ENCODE measurements around the gene ACTR1B. TPM values are rescaled to one million over a fixed set of nuclear protein-coding genes. Genes with fewer than 3 reads are reported as not detected.
"Not testable (repeated sequence)": the region's sequence is repeated elsewhere in the genome, so short reads cannot be mapped to it uniquely, and the experiment has no call there.

Gene ACTR1B
- total RNA-seq, 2 experiments from 2014 or later, result 68.2 to 71.2 TPM

DNA sequence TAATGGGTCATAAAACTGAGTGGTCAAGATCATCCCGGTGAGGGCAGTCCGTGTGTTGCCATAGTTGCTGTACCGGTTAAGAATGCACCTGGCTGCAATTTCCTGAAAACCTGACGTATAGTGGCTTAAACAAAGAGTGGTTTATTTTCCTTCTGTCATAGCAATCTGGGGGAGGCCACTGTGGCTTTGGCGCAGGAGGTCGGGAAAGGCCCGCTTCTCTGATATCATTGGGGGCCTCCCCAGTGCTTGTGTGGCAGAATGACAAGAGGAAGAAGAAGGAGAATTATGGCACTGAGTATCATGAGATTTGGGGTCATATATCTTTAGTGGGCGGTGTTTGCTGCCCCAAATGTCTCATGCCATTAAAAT, 10.1 kb upstream of the ACTR1B start:
- BruUV-seq (replicated peaks), result no TSS peak
- no peak overlapping the region for H3K27ac ChIP-seq (ENCODE audit: low read depth, low read length, poor library complexity, severe bottlenecking)
- H3K4me2 ChIP-seq (ENCODE audit: low read length), result no peak overlapping the region
- no peak for TF ChIP-seq EZH2phosphoT487 (IDR thresholded peaks at IDR 0.05; ENCODE audit: borderline replicate concordance, low read depth, low read length)
- TF ChIP-seq, protein P1, sequence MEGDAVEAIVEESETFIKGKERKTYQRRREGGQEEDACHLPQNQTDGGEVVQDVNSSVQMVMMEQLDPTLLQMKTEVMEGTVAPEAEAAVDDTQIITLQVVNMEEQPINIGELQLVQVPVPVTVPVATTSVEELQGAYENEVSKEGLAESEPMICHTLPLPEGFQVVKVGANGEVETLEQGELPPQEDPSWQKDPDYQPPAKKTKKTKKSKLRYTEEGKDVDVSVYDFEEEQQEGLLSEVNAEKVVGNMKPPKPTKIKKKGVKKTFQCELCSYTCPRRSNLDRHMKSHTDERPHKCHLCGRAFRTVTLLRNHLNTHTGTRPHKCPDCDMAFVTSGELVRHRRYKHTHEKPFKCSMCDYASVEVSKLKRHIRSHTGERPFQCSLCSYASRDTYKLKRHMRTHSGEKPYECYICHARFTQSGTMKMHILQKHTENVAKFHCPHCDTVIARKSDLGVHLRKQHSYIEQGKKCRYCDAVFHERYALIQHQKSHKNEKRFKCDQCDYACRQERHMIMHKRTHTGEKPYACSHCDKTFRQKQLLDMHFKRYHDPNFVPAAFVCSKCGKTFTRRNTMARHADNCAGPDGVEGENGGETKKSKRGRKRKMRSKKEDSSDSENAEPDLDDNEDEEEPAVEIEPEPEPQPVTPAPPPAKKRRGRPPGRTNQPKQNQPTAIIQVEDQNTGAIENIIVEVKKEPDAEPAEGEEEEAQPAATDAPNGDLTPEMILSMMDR (conservative IDR thresholded peaks at IDR 0.05; ENCODE audit: low read length), result no peak
- H2AFZ ChIP-seq (ENCODE audit: low read length), result no peak overlapping the region
- no peaks in the 10 kb centered on the region for H3K9me3 ChIP-seq (ENCODE audit: low read length)
- no peaks in the 10 kb centered on the region for H3K36me3 ChIP-seq (ENCODE audit: insufficient read depth, low read length)
- H3K4me3 ChIP-seq (ENCODE audit: low read depth, low read length, poor library complexity, severe bottlenecking), result no peak overlapping the region
- no peak for DNase-seq (ENCODE audit: low spot score)
- H3K4me1 ChIP-seq (ENCODE audit: insufficient read depth, low read length, poor library complexity, severe bottlenecking), result peaks cover 7% of the 10 kb centered on the region
- no peaks in the 10 kb centered on the region for H4K20me1 ChIP-seq (ENCODE audit: insufficient read depth, low read length)
- intact Hi-C loops (cut with micrococcal nuclease; ENCODE audit: unreplicated experiment), result no loop called here
- ChIA-PET CTCF (ENCODE audit: unreplicated experiment) (no interaction called here), POLR2A (no interaction called here)
- H3K79me2 ChIP-seq (ENCODE audit: insufficient read depth, low read depth, low read length), result no peaks in the 10 kb centered on the region
- H3K9me2 ChIP-seq (ENCODE audit: insufficient read depth, low read length), result no peaks in the 10 kb centered on the region

DNA sequence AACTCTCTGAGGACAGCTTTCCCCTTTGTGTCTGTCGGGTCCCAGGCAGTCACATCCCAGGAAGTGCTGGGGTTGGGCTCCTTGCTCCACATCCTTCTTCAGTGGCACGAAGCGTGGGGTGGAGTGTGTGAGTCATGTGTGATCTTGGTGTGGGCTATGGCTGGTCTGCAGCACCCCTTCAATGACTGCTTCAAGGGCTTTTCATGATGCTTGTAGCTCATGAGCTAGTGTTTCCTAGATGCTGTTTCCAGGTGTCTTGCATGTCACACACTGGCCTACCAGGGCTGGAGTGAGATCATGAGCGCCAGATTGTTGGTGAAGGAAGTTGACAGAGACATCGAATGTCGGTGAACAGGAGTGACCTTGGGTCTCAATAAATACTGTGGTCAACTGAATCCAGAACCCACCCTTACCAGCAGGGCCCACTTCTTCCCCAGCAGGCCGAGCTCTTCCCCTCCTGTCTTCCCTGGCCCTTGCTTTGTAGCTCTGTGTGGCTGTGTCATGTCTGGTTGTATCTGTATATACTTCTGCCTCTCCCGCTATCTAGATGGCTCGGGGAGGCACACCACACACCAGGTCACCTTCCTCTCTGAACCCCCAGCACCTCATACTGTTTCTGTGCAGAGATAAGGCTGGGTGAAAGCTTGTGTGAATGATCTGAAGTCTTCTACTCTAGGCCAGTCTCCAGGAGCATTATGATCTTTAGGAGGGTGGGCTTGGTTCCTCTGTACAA, 9.5 kb upstream of the ACTR1B start:
- Histone ChIP-seq H3K36me3 (ENCODE audit: insufficient read depth, low read length) (no peaks in the 10 kb centered on the region), H3K4me3 (ENCODE audit: low read depth, low read length, poor library complexity, severe bottlenecking) (no peak overlapping the region), H3K27ac (ENCODE audit: low read depth, low read length, poor library complexity, severe bottlenecking) (no peak overlapping the region), H3K9me3 (ENCODE audit: low read length) (no peaks in the 10 kb centered on the region), H3K4me1 (ENCODE audit: insufficient read depth, low read length, poor library complexity, severe bottlenecking) (peaks cover 7% of the 10 kb centered on the region), H3K79me2 (ENCODE audit: insufficient read depth, low read depth, low read length) (no peaks in the 10 kb centered on the region), H3K4me2 (ENCODE audit: low read length) (no peak overlapping the region), H2AFZ (ENCODE audit: low read length) (no peak overlapping the region), H4K20me1 (ENCODE audit: insufficient read depth, low read length) (no peaks in the 10 kb centered on the region), H3K9me2 (ENCODE audit: insufficient read depth, low read length) (no peaks in the 10 kb centered on the region)
- CTCF ChIA-PET (ENCODE audit: unreplicated experiment), result interaction anchor here (0.6 kb wide), 1 partner anchor 25 kb away, joined by 3 read pairs; no protein-coding TSS in a partner anchor
- intact Hi-C loops (cut with micrococcal nuclease; ENCODE audit: unreplicated experiment), result no loop called here
- no peak for DNase-seq (ENCODE audit: low spot score)
- TF ChIP-seq, protein P1 (conservative IDR thresholded peaks at IDR 0.05; ENCODE audit: low read length), result no peak
- no peak for TF ChIP-seq EZH2phosphoT487 (IDR thresholded peaks at IDR 0.05; ENCODE audit: borderline replicate concordance, low read depth, low read length)
- BruUV-seq (replicated peaks), result no TSS peak
- POLR2A ChIA-PET, result interaction anchor here (0.7 kb wide), 1 partner anchor 9 kb away, joined by 3 read pairs; the partner anchor contains the start of gene ACTR1B

DNA sequence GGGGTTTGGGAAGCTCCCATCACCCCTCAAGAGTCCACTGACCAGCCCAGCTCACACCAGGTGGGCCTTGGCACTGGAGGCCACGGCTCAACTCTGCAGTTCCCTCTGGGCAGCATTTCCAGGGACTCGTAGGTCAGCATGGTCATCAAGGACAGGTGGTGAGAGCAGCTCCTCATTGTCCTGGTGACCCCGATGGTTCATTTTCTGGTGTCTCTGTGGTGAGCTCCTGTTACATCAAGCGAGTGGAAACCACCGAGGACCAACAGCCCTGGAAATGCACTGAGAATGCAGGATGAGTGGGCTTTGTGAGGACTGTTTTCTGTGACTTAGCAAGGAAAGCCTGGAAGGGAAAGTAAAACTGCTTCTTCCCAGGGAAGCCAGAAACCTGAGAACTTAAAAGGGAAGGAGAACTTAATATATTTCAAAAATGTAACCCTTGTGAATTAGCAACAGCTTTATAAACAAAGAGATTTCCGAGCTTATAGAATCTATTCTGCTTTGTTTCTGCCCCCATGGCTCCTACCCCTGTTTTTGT, 8.8 kb upstream of the ACTR1B start:
- H4K20me1 ChIP-seq (ENCODE audit: insufficient read depth, low read length); intact Hi-C loops (cut with micrococcal nuclease; ENCODE audit: unreplicated experiment); H3K4me3 ChIP-seq (ENCODE audit: low read depth, low read length, poor library complexity, severe bottlenecking); BruUV-seq (replicated peaks); DNase-seq (ENCODE audit: low spot score); CTCF ChIA-PET (ENCODE audit: unreplicated experiment); H3K9me3 ChIP-seq (ENCODE audit: low read length); H3K79me2 ChIP-seq (ENCODE audit: insufficient read depth, low read depth, low read length); H3K9me2 ChIP-seq (ENCODE audit: insufficient read depth, low read length); H3K4me1 ChIP-seq (ENCODE audit: insufficient read depth, low read length, poor library complexity, severe bottlenecking); H3K4me2 ChIP-seq (ENCODE audit: low read length); H2AFZ ChIP-seq (ENCODE audit: low read length); H3K27ac ChIP-seq (ENCODE audit: low read depth, low read length, poor library complexity, severe bottlenecking); H3K36me3 ChIP-seq (ENCODE audit: insufficient read depth, low read length): not testable (repeated sequence)
- POLR2A ChIA-PET, result interaction anchor here (0.7 kb wide), 1 partner anchor 8 kb away, joined by 3 read pairs; the partner anchor contains the start of gene ACTR1B

Data from OCI-LY7 (cell line).